ENCODE data around the gene DBNL.

DBNL gene

GRCh38 chr7:44101303-44101965 is 56.9 kb downstream of the DBNL start:
- TF ChIP-seq CTCF (conservative IDR thresholded peaks at IDR 0.05; ENCODE audit: control insufficient read depth, insufficient read depth, low read depth, low read length): no peak
- H3K4me3 ChIP-seq (ENCODE audit: control insufficient read depth, low read depth, low read length): no peak overlapping the region
- DNase-seq (ENCODE audit: low read depth): no peak

GRCh38 chr7:44101966-44102845 is 57.7 kb downstream of the DBNL start:
- no peak overlapping the region for H3K4me3 ChIP-seq (ENCODE audit: control insufficient read depth, low read depth, low read length)
- TF ChIP-seq CTCF (conservative IDR thresholded peaks at IDR 0.05; ENCODE audit: control insufficient read depth, insufficient read depth, low read depth, low read length): no peak
- peak; percentile 95 for DNase-seq (ENCODE audit: low read depth)

- no peak overlapping the region for H3K4me3 ChIP-seq (ENCODE audit: control insufficient read depth, low read depth, low read length)
- no peak for DNase-seq (ENCODE audit: low read depth)
- no peak for TF ChIP-seq CTCF (conservative IDR thresholded peaks at IDR 0.05; ENCODE audit: control insufficient read depth, insufficient read depth, low read depth, low read length)
Observed at GRCh38 chr7:44102846-44103565, 58.5 kb downstream of the DBNL start.

GRCh38 chr7:44103566-44103922 is 59.0 kb downstream of the DBNL start:
- H3K4me3 ChIP-seq (ENCODE audit: control insufficient read depth, low read depth, low read length): no peak overlapping the region
- no peak for DNase-seq (ENCODE audit: low read depth)
- no peak for TF ChIP-seq CTCF (conservative IDR thresholded peaks at IDR 0.05; ENCODE audit: control insufficient read depth, insufficient read depth, low read depth, low read length)

GRCh38 chr7:44103923-44104859 is 59.7 kb downstream of the DBNL start, which contains the start of gene AEBP1:
Gene AEBP1, plus strand, starts transcription at chr7:44104345. Its CDS starts 321 bp downstream, at chr7:44104666.
- TF ChIP-seq CTCF (conservative IDR thresholded peaks at IDR 0.05; ENCODE audit: control insufficient read depth, insufficient read depth, low read depth, low read length): no peak
- peak; percentile 38 for DNase-seq (ENCODE audit: low read depth)
- peak within 1 kb of the TSS; percentile 66 for H3K4me3 ChIP-seq (ENCODE audit: control insufficient read depth, low read depth, low read length)

Data from fibroblast of mammary gland (primary cell).